ENCODE results near the gene MIA.

GRCh38 chr19:40805258-40805868 lies 30.0 kb downstream of the MIA start:
- no peak for TF ChIP-seq CTCF (IDR thresholded peaks at IDR 0.05; ENCODE audit: insufficient read depth, low read length)
- no peak; the same call in 1 of the 2 replicates for TF ChIP-seq POLR2AphosphoS5 (IDR thresholded peaks at IDR 0.05; ENCODE audit: low read depth)
- no peak for TF ChIP-seq SPI1 (IDR thresholded peaks at IDR 0.05; ENCODE audit: borderline replicate concordance, low read depth)
- TF ChIP-seq, protein P1, sequence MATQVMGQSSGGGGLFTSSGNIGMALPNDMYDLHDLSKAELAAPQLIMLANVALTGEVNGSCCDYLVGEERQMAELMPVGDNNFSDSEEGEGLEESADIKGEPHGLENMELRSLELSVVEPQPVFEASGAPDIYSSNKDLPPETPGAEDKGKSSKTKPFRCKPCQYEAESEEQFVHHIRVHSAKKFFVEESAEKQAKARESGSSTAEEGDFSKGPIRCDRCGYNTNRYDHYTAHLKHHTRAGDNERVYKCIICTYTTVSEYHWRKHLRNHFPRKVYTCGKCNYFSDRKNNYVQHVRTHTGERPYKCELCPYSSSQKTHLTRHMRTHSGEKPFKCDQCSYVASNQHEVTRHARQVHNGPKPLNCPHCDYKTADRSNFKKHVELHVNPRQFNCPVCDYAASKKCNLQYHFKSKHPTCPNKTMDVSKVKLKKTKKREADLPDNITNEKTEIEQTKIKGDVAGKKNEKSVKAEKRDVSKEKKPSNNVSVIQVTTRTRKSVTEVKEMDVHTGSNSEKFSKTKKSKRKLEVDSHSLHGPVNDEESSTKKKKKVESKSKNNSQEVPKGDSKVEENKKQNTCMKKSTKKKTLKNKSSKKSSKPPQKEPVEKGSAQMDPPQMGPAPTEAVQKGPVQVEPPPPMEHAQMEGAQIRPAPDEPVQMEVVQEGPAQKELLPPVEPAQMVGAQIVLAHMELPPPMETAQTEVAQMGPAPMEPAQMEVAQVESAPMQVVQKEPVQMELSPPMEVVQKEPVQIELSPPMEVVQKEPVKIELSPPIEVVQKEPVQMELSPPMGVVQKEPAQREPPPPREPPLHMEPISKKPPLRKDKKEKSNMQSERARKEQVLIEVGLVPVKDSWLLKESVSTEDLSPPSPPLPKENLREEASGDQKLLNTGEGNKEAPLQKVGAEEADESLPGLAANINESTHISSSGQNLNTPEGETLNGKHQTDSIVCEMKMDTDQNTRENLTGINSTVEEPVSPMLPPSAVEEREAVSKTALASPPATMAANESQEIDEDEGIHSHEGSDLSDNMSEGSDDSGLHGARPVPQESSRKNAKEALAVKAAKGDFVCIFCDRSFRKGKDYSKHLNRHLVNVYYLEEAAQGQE (IDR thresholded peaks at IDR 0.05; ENCODE audit: insufficient replicate concordance, low read depth): no peak

All from HL-60 (cell line).